AG09309 (cell line): Measurements from ENCODE around the gene TBC1D8B.

ENCODE experiments used
- DNase-seq: peaks from one replicate; pipeline ENCODE4 v3.0.0-alpha.2; 2010; ENCODE audit warnings: low read depth
- H3K4me3 ChIP-seq: 2 replicates; pipeline ENCODE4 v1.5.1; 2011; ENCODE audit warnings: mild to moderate bottlenecking, low read depth, low read length, moderate library complexity; ENCODE audit not compliant: control insufficient read depth
- TF ChIP-seq, protein P1 (sequence below): IDR thresholded peaks from 2 replicates; pipeline ENCODE4 v1.5.1; 2011; ENCODE audit warnings: mild to moderate bottlenecking, low read depth, low read length, inconsistent platforms; ENCODE audit not compliant: insufficient read depth, control insufficient read depth; ENCODE audit errors: missing control alignments

Gene TBC1D8B

DNA sequence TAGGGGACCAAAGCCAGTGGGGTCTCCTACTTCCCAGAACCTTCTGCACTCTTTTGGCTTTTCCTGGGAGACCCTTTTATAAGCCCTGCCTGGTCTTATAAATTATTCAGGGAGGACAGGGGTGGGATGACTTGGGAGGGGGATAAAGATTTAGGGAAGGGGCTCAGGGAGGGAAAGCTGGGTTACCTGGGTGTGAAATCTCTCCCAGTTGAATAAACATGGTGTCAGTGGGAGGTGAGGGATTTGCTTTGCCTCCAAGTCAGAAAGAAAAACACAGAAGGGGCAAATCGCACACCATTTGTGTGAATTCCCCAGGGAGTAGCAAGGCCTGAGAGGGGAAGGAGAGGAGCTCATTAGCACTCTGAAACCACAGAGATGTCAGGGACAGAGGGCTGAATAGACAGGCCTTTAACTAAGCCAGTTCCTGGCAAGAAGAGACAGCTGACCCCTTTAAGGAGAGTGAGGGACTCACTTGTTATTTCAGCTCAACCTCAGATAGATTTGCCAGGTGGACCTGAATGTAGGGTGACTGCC is 100.9 kb downstream of the TBC1D8B start, which contains the start of gene RIPPLY1:
Gene RIPPLY1 (minus strand): TSS at position 51 of the 534 bp plus-strand sequence. CDS start 54 bp downstream, outside the sequence.
- no peak within 1 kb of the TSS for H3K4me3 ChIP-seq
- no peak for DNase-seq
- TF ChIP-seq, protein P1, sequence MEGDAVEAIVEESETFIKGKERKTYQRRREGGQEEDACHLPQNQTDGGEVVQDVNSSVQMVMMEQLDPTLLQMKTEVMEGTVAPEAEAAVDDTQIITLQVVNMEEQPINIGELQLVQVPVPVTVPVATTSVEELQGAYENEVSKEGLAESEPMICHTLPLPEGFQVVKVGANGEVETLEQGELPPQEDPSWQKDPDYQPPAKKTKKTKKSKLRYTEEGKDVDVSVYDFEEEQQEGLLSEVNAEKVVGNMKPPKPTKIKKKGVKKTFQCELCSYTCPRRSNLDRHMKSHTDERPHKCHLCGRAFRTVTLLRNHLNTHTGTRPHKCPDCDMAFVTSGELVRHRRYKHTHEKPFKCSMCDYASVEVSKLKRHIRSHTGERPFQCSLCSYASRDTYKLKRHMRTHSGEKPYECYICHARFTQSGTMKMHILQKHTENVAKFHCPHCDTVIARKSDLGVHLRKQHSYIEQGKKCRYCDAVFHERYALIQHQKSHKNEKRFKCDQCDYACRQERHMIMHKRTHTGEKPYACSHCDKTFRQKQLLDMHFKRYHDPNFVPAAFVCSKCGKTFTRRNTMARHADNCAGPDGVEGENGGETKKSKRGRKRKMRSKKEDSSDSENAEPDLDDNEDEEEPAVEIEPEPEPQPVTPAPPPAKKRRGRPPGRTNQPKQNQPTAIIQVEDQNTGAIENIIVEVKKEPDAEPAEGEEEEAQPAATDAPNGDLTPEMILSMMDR, result no peak

DNA sequence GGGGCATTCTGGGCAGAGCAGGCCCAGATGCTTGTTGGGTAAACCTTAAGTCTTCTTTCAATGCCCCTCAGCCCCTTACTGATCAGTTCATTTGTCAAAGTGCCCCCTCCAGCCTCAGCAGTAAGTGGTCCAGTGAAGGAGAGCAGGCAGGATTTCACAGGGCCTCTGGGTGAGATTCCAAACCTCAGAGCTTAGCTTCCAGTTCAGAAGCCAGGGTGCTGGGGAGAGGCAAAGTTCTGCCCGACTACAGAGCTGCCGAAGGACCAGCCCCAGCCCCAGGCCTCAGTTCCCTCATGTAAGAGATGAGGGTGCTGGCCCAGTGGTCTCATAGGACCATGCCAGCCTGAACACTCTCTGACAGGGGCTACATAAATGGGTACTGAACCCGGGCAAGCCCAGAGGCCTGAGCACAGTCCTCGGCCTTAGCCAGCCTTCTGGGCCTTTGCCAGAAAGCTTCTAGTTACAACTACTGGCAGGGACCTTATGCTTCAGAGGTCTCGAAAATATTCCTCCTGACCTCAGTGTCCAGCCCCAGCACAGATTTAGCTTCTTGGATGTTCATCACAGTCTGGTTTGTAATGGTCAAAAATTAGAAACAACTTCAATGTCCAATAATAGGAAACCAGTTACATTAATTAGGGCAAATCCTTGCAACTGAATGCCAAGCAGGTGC is 101.5 kb downstream of the TBC1D8B start:
- no peak overlapping the region for H3K4me3 ChIP-seq
- TF ChIP-seq, protein P1, result no peak
- no peak for DNase-seq

DNA sequence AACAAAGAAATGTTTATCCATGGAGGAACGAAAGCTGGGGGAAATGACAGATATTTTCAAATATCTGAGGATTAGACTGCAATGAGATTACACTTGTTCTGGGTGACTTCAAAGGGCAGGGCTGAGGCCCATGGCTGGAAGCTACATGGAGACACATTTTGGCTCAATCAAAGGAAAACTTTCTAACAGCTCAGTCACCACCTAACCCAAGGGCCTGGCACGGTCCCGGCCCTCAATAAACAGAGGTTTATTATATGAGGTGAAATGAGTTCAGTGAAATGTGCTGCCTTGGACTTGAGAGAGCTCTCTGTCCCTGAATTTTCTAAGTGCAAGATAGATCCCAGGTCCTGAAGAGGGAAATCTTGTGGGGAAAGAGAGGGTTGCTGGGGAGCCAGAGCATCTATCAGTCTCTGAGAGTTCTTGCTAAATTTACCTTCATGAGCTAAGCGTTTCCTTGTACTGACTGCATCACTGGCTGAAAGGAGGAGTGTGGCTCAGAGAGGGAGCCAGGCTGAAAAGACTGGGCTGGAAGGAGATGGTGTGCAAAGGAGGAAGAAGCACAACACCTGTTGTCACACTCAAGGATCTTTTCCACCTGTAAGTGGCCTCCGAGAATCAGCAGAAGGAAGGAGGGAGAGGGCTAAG is 102.7 kb downstream of the TBC1D8B start:
- TF ChIP-seq, protein P1, result no peak
- no peak for DNase-seq
- no peak overlapping the region for H3K4me3 ChIP-seq

DNA sequence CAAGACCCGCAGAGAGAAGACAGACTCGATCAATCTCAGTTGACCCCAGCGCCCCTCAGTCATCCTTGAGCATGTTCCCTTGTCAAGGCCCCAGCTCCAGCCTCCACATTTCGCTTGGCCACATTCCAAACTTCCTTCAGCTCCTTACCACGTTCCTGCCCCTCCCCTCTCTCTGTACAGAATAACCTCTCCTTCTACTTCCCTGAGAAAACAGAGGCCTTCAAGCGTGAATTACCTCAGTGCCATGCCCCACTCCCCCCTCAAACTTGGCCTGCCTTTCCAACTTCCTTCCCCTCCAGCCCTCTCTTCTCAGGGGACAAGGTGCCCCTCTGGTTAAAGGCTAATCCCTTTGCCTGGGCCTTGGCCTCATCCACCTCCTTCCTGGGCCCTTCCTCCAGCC is 103.9 kb downstream of the TBC1D8B start:
- TF ChIP-seq, protein P1, result no peak
- H3K4me3 ChIP-seq, result no peak overlapping the region

DNA sequence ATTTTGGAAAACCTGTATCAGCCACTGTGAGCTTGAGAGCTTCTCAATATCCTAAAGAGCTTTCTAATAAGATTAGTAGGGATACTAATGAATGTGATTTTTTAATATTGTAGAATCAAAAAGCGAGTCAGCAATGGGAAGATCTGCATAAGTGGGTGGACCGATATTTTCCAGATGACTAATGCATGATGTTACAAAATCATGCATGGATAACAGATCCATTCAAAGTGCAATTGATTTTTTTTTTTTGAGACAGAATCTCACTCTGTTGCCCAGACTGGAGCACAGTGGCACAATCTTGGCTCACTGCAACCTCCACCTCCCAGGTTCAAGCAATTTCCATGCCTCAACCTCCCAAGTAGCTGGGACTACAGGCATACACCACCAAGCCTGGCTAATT is 110.4 kb downstream of the TBC1D8B start:
- no peak overlapping the region for H3K4me3 ChIP-seq
- DNase-seq, result no peak
- TF ChIP-seq, protein P1, result no peak

More for the DNA sequence above, 103.9 kb downstream of the TBC1D8B start:
- DNase-seq, result no peak

DNA sequence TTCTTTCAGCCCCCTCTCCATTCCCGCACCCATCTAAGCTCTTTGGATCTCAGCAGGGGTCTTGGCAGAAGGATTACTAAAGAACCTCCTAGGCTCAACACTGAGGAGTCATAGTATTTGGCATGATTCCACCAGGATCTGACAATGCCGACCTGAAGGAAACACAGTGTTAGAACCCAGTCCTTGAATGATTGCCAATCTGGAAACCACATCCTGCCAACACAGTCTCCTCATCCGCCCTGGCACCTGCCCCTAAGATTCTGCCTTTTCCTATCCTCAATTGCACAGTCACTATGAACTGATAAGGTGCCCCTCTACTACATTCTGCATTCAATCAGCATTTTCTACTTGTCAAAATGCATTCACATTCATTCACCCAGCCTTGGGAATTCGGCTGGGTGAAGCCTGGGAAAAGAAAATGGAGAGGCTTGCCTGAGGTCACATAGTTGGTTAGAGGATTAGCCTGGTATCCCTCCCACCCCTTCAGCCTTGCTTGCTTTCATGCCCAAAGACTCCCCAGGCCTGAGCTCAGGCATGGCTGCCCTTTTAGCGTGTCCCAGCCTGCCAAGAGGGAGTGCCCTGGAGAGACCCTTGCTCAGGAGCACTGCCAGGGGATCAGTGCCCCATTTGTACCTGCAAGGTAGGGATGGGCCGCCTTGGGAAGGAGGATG is 115.5 kb downstream of the TBC1D8B start:
- H3K4me3 ChIP-seq, result no peak overlapping the region
- DNase-seq, result no peak
- TF ChIP-seq, protein P1, result no peak
